Neural progenitor cell (in vitro differentiated cells): ENCODE data around the gene PACS1. TPM values are rescaled to one million over a fixed set of nuclear protein-coding genes. Genes with fewer than 3 reads are reported as not detected.

Experiments used
- DNase-seq: peaks from one replicate; pipeline ENCODE4 v3.0.0-alpha.2; 2016; ENCODE audit warnings: low spot score
- H2AFZ ChIP-seq: fragments of 200-600 bp; sonication (generic); replicated peaks from 2 replicates; pipeline ENCODE4 v1.6.1; 2016; ENCODE audit warnings: antibody characterized with exemption
- H3F3A ChIP-seq: fragments of 200-600 bp; sonication (generic); 2 replicates; pipeline ENCODE4 v1.6.1; 2016; ENCODE audit warnings: antibody characterized with exemption, low read depth
- H3K27ac ChIP-seq: fragments of 200-600 bp; sonication (generic); 2 replicates; pipeline ENCODE4 v1.5.1; 2016; ENCODE audit warnings: mild to moderate bottlenecking
- H3K27me3 ChIP-seq: fragments of 200-600 bp; sonication (generic); 2 replicates; pipeline ENCODE4 v1.6.1; 2016; ENCODE audit warnings: mild to moderate bottlenecking, moderate library complexity
- H3K36me3 ChIP-seq: fragments of 200-600 bp; sonication (generic); 2 replicates; pipeline ENCODE4 v1.5.1; 2016
- H3K4me1 ChIP-seq: fragments of 200-600 bp; sonication (generic); 2 replicates; pipeline ENCODE4 v1.6.1; 2016; ENCODE audit warnings: mixed run types
- H3K4me2 ChIP-seq: fragments of 200-600 bp; sonication (generic); 2 replicates; pipeline ENCODE4 v1.6.1; 2016
- H3K4me3 ChIP-seq: fragments of 200-600 bp; sonication (generic); 2 replicates; pipeline ENCODE4 v1.5.1; 2016
- H3K79me2 ChIP-seq: fragments of 200-600 bp; sonication (generic); 2 replicates; pipeline ENCODE4 v1.6.1; 2016; ENCODE audit warnings: low read depth
- H3K9ac ChIP-seq: fragments of 200-600 bp; sonication (generic); 2 replicates; pipeline ENCODE4 v1.6.1; 2016
- H3K9me3 ChIP-seq: fragments of 200-600 bp; sonication (generic); 2 replicates; pipeline ENCODE4 v1.5.1; 2016; ENCODE audit warnings: low read depth
- H4K20me1 ChIP-seq: fragments of 200-600 bp; sonication (generic); 2 replicates; pipeline ENCODE4 v1.6.1; 2016; ENCODE audit warnings: low read depth
- H3K27ac Mint-ChIP-seq: 3 replicates; pipeline ENCODE4 v1.8.0; 2021; ENCODE audit warnings: mixed read lengths
- H3K27me3 Mint-ChIP-seq: 2 replicates; pipeline ENCODE4 v1.8.0; 2022; ENCODE audit warnings: low read depth, mild to moderate bottlenecking, inconsistent platforms, moderate library complexity, mixed read lengths; ENCODE audit not compliant: insufficient read depth
- H3K36me3 Mint-ChIP-seq: 3 replicates; pipeline ENCODE4 v1.8.0; 2021; ENCODE audit warnings: mixed read lengths
- H3K4me1 Mint-ChIP-seq: 3 replicates; pipeline ENCODE4 v1.8.0; 2021; ENCODE audit warnings: mixed read lengths
- H3K4me3 Mint-ChIP-seq: 3 replicates; pipeline ENCODE4 v1.8.0; 2021; ENCODE audit warnings: mild to moderate bottlenecking, moderate library complexity, mixed read lengths
- H3K9me3 Mint-ChIP-seq: 3 replicates; pipeline ENCODE4 v1.8.0; 2020; ENCODE audit warnings: mixed read lengths
- EZH2 ChIP-seq: fragments of 200-600 bp; sonication (generic); IDR thresholded peaks from 2 replicates; pipeline ENCODE4 v1.6.1; 2017; ENCODE audit warnings: antibody characterized with exemption, mild to moderate bottlenecking, moderate library complexity
- EZH2phosphoT487 ChIP-seq: fragments of 200-600 bp; sonication (generic); IDR thresholded peaks from 2 replicates; pipeline ENCODE4 v1.6.1; 2017; ENCODE audit warnings: antibody characterized with exemption
- total RNA-seq: library from RNA; depleted of rRNA; stranded (reverse); fragments of >200 nt; gene quantifications from 2 replicates; pipeline ENCODE4 v1.2.3, GENCODE V29; 2015; ENCODE audit warnings: low replicate concordance
- TF ChIP-seq, protein P1 (sequence below): fragments of 200-600 bp; sonication (generic); IDR thresholded peaks from 2 replicates; pipeline ENCODE4 v1.5.1; 2017; ENCODE audit warnings: antibody characterized with exemption, mild to moderate bottlenecking

Gene PACS1
- total RNA-seq, 1 donor from 2014 or later: 13.4 TPM

DNA sequence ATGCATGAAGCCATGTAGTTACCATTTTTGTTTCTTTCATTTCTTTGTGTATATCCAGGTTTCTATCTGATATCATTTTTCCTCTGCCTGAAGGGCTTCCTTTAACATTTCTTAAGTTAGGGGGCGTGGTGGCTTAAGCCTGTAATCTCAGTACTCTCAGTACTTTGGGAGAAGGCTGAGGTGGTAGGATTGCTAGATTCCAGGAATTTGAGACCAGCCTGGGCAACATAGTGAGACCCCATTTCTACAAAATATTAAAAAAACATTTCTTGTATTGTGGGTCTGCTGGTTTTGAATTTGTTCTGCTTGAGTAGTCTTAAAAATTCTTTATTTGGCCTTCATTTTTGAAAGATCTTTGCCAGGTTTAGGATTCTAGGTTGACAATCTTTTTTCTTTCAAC, 5.5 kb upstream of the PACS1 start:
- H3K4me2 ChIP-seq: no peak overlapping the region
- no peaks in the 10 kb centered on the region for H3K9me3 ChIP-seq
- H3K4me3 ChIP-seq: no peak overlapping the region
- no peak overlapping the region for H2AFZ ChIP-seq
- H3K36me3 ChIP-seq: peaks cover 27% of the 10 kb centered on the region
- H4K20me1 ChIP-seq: peaks cover 28% of the 10 kb centered on the region
- no peaks in the 10 kb centered on the region for H3K79me2 ChIP-seq
- H3K9ac ChIP-seq: no peak overlapping the region
- H3K4me1 ChIP-seq: peaks cover 5% of the 10 kb centered on the region
- H3K27ac ChIP-seq: no peak overlapping the region
- Mint-ChIP-seq H3K36me3 (peaks cover 54% of the 10 kb centered on the region), H3K27ac (no peak overlapping the region), H3K4me3 (no peak overlapping the region), H3K9me3 (no peaks in the 10 kb centered on the region), H3K4me1 (peaks cover 4% of the 10 kb centered on the region), H3K27me3 (peaks cover 3% of the 10 kb centered on the region)
- TF ChIP-seq EZH2: no peak
- TF ChIP-seq, protein P1, sequence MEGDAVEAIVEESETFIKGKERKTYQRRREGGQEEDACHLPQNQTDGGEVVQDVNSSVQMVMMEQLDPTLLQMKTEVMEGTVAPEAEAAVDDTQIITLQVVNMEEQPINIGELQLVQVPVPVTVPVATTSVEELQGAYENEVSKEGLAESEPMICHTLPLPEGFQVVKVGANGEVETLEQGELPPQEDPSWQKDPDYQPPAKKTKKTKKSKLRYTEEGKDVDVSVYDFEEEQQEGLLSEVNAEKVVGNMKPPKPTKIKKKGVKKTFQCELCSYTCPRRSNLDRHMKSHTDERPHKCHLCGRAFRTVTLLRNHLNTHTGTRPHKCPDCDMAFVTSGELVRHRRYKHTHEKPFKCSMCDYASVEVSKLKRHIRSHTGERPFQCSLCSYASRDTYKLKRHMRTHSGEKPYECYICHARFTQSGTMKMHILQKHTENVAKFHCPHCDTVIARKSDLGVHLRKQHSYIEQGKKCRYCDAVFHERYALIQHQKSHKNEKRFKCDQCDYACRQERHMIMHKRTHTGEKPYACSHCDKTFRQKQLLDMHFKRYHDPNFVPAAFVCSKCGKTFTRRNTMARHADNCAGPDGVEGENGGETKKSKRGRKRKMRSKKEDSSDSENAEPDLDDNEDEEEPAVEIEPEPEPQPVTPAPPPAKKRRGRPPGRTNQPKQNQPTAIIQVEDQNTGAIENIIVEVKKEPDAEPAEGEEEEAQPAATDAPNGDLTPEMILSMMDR: no peak
- TF ChIP-seq EZH2phosphoT487: no peak
- no peaks in the 10 kb centered on the region for H3K27me3 ChIP-seq
- no peak for DNase-seq
- peaks cover 49% of the 10 kb centered on the region for H3F3A ChIP-seq

GRCh38 chr11:66066751-66067150, 3.3 kb upstream of the PACS1 start:
- H3K79me2 ChIP-seq: peaks cover 9% of the 10 kb centered on the region
- Mint-ChIP-seq H3K27me3 (peaks cover 3% of the 10 kb centered on the region), H3K9me3 (no peaks in the 10 kb centered on the region), H3K27ac (no peak overlapping the region), H3K4me3 (no peak overlapping the region), H3K4me1 (peaks cover 12% of the 10 kb centered on the region), H3K36me3 (peaks cover 40% of the 10 kb centered on the region)
- peaks cover 27% of the 10 kb centered on the region for H3K36me3 ChIP-seq
- no peak for DNase-seq
- TF ChIP-seq, protein P1: no peak
- TF ChIP-seq EZH2phosphoT487: no peak
- TF ChIP-seq EZH2: no peak
- H3K4me1 ChIP-seq: peaks cover 14% of the 10 kb centered on the region
- H3K27ac ChIP-seq: no peak overlapping the region
- no peak overlapping the region for H3K4me3 ChIP-seq
- peaks cover 53% of the 10 kb centered on the region for H3F3A ChIP-seq
- H4K20me1 ChIP-seq: peaks cover 33% of the 10 kb centered on the region
- H2AFZ ChIP-seq: no peak overlapping the region
- H3K9me3 ChIP-seq: no peaks in the 10 kb centered on the region
- no peaks in the 10 kb centered on the region for H3K27me3 ChIP-seq
- no peak overlapping the region for H3K9ac ChIP-seq
- H3K4me2 ChIP-seq: no peak overlapping the region

DNA sequence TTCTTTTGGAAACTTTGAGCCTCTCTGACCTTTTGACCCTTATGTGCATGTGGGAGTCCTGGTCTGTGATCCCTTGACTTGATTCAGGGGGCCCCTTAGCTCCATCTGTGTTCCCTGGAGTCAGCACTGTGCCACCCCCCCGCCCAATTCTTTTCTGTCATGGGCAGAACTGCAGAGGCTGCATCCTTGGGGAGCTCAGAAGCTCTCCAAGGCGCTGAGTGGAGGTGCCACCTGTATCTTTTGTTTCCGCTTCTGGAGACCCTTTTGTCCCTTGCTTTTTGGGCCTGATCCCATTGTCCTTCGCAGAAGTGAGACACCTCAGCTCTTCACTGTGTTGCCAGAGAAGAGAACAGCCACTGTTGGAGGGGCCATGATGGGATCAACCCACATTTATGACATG, 2.4 kb upstream of the PACS1 start:
- H3K27ac Mint-ChIP-seq: no peak overlapping the region
- Histone ChIP-seq H3K36me3 (peaks cover 21% of the 10 kb centered on the region), H3K4me3 (no peak overlapping the region), H3F3A (peaks cover 51% of the 10 kb centered on the region), H3K4me2 (no peak overlapping the region), H3K27ac (no peak overlapping the region), H3K4me1 (peaks cover 15% of the 10 kb centered on the region), H3K9ac (no peak overlapping the region), H3K79me2 (peaks cover 15% of the 10 kb centered on the region), H4K20me1 (peaks cover 33% of the 10 kb centered on the region), H3K9me3 (no peaks in the 10 kb centered on the region), H2AFZ (no peak overlapping the region), H3K27me3 (no peaks in the 10 kb centered on the region)
- no peak for TF ChIP-seq EZH2phosphoT487
- no peak for TF ChIP-seq EZH2
- TF ChIP-seq, protein P1: no peak
- DNase-seq: no peak
- peaks cover 38% of the 10 kb centered on the region for H3K36me3 Mint-ChIP-seq
- H3K4me3 Mint-ChIP-seq: no peak overlapping the region
- H3K27me3 Mint-ChIP-seq: peaks cover 3% of the 10 kb centered on the region
- H3K9me3 Mint-ChIP-seq: no peaks in the 10 kb centered on the region
- peaks cover 19% of the 10 kb centered on the region for H3K4me1 Mint-ChIP-seq
